ENCODE measurements around the gene TAB3. TPM values are rescaled to one million over a fixed set of nuclear protein-coding genes. Genes with fewer than 3 reads are reported as not detected.

The TAB3 gene
- total RNA-seq, 1 donor from 2014 or later = 18.5 TPM

DNA sequence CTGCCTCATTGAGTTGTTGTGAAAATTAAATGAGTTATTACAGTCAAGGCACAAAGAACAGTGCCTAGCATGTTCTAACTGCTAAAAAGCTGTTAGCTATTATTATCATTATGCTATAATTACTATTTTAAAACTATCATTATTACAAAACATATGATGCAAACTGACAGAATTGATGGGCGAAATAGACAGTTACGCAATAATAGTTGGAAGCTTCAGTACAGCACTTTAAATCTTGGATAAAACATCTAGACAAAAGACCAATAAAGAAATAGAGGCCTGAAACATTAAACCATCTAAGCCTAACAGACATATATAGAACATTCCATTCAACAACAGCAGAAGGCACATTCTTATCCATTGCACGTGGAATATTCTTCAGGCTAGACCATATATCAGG is 73.0 kb downstream of the TAB3 start:
- DNase-seq (ENCODE audit: low spot score) = no peak

GRCh38 chrX:30814978-30815377 is 74.1 kb downstream of the TAB3 start:
- no peak for DNase-seq (ENCODE audit: low spot score)

DNA sequence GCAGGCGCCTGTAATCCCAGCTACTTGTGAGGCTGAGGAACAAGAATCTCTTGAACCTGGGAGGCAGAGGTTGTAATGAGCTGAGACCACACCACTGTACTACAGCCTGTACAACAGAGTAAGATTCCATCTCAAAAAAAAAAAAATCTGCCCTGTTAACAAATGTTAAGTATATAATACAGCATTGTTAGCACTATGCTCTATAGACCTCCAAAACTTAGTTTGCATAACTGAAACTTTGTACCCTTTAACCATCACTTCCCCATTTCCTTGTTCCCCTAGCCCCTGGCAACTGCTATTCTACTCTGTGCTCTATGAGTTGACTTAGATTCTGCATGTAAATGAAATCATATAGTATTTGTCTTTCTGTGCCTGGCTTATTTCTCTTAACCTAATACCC is 76.7 kb downstream of the TAB3 start:
- DNase-seq (ENCODE audit: low spot score) = no peak

GRCh38 chrX:30806187-30806728 is 82.8 kb downstream of the TAB3 start:
- peak; percentile 72 for DNase-seq (ENCODE audit: low spot score)

- DNase-seq (ENCODE audit: low spot score) = no peak
Measured at GRCh38 chrX:30804462-30804861, 84.6 kb downstream of the TAB3 start.

DNA sequence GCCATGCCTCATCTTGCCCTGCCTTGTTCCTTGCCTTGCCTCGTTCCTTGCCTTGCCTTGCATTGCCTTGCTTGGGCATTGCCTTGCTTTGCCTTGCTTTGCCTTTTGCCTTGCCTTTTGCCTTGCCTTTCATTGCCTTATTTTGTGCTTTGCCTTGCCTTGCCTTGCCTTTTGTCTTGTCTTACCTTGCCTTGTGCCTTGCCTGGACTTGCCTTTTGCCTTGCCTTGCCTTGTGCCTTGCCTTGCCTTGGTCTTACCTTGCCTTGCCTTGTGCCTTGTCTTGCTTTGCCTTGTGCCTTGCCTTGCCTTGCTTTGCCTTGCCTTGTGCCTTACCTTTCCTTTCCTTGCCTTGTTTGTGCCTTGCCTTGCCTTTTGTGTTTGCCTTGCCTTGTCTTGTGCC is 88.2 kb downstream of the TAB3 start:
- no peak for DNase-seq (ENCODE audit: low spot score)

DNA sequence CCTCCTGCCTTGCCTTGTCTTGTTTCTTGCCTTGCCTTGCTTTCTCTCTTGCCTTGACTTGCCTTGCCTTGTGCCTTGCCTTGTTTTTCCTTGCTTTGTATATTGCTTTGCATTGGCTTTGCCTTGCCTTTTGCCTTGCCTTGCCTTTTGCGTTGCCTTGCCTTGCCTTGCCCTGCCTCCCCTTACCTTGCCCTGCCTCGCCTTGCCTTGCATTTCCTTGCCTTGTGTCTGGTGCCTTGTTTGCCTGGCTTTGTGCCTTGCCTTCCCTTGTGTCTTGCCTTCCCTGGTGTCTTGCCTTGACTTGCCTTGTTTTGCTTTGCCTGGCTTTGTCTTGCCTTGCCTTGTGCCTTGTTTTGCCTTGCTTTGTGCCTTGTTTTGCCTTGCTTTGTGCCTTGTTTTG is 89.7 kb downstream of the TAB3 start:
- DNase-seq (ENCODE audit: low spot score) = no peak

DNA sequence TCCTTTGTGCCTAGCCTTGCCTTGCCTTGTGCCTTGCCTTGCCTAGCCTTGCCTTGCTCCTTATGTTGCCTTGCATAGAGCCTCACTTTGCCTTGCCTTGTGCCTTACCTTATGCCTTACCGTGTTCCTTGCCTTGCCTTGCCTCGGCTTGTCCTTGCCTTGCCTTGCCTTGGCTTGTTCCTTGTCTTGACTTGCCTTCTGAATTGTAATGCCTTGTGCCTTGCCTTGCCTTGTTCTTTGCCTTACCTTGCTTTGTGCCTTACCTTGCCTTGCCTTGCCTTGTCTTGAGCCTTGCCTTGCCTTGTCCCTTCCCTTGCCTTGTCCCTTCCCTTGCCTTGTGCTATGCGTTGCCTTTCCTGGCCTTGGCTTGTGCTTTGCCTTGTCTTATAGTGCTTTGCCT is 90.2 kb downstream of the TAB3 start:
- DNase-seq (ENCODE audit: low spot score) = peak; percentile 49

DNA sequence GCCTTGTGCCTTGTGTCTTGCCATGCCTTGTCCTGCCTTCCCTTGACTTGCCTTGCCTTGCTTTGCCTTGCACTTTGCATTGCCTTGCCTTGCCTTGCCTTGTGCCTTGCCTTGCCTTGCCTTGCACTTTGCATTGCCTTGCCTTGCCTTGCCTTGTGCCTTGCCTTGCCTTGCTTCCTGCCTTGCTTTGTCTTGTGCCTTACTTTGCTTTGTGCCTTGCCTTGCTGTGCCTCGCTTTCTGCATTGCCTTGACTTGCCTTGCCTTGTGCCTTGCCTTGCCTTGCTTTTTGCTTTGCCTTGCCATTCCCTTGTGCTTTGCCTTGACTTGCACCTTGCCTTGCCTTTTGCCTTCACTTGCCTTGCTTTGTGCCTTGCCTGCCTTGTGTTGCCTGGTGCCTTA is 91.8 kb downstream of the TAB3 start:
- DNase-seq (ENCODE audit: low spot score) = peak; percentile 76

GRCh38 chrX:30795981-30796958 is 92.8 kb downstream of the TAB3 start:
- DNase-seq (ENCODE audit: low spot score) = peak; percentile 67

- DNase-seq (ENCODE audit: low spot score) = no peak
Measured at GRCh38 chrX:30794497-30794896, 94.6 kb downstream of the TAB3 start.

DNA sequence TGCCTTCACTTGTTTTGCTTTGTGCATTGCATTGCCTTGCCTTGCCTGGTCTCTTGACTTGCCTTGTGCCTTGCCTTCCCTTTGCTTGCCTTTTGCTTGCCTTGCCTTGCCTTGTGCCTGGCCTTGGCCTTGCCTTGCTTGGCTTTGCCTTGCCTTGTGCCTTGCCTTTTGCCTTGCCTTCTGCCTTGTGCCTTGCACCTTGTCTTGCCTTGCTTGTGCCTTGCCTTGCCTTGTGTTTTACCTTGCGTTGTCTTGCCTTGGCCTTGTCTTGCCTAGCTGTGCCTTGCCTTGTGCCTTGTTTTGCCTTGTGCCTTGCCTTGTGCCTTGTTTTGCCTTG is 95.3 kb downstream of the TAB3 start:
- no peak for DNase-seq (ENCODE audit: low spot score)

GRCh38 chrX:30793075-30793766 is 95.8 kb downstream of the TAB3 start:
- peak; percentile 64 for DNase-seq (ENCODE audit: low spot score)

DNA sequence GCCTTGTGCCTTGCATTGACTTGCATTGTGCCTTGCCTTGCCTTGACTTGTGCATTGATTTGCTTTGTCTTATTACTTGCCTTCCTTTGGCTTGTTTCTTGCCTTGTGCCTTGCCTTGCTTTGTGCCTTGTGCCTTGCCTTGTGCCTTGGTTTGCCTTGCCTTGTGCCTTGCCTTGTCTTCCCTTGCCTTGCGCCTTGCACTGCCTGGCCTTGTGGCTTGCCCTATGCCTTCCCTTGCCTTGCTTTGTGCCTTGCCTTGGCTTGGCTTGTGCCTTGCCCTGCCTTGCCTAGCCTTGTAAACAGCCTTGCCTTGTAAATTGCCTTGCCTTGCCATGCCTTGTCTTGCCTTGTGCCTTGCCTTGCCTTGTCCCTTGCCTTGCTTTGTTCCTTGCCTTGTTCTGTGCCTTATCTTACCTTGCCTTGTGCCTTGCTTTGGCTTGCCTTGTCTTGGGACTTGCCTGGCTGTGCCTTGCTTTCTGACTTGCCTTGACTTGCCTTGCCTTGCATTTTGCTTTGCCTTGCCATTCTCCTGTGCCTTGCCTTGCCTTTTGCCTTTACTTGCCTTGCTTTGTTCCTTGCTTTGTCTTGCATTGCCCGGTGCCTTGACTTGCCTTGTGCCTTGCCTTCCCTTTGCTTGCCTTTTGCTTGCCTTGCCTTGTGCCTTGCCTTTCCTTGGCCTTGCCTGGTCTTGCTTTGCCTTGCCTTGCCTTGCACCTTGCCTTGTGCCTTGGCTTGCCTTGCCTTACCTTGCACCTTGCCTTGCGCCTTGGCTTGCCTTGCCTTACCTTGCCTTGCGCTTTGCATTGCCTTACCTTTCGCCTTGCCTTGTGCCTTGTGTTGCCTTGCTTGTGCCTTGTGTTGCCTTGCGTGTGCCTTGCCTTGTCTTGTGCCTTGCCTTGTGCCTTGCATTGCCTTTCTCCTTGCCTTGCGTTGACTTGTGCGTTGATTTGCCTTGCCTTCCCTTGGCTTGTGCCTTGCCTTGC is 97.5 kb downstream of the TAB3 start:
- peak; percentile 75 for DNase-seq (ENCODE audit: low spot score)

GRCh38 chrX:30787012-30787411 is 102.0 kb downstream of the TAB3 start:
- peak; percentile 76 for DNase-seq (ENCODE audit: low spot score)

GRCh38 chrX:30786374-30786773 is 102.7 kb downstream of the TAB3 start:
- no peak for DNase-seq (ENCODE audit: low spot score)

GRCh38 chrX:30781711-30782444 is 107.2 kb downstream of the TAB3 start:
- no peak for DNase-seq (ENCODE audit: low spot score)

- peak; percentile 78 for DNase-seq (ENCODE audit: low spot score)
Measured at GRCh38 chrX:30779453-30780030, 109.5 kb downstream of the TAB3 start.

DNA sequence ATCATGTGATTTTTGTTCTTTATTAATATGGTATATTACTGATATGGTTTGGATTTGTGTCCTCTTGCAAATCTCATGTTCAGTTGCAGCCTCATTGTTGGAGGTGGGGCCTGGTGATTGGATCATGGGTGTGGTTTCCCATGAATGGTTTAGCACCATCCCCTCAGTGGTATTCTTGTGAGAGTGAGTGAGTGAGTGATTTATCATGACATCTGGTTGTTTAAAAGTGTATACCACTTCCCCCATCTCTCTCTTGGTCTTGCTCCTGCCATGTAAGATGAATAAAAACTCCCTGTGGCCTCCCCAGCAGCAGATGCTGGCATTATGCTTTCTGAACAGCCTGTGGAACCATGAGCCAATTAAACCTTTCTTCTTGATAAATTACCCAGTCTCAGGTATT is 111.5 kb downstream of the TAB3 start:
- DNase-seq (ENCODE audit: low spot score) = no peak
